Stimulated activated CD8-positive, alpha-beta memory T cell treated with anti-CD3 and anti-CD28 coated beads, Interleukin-15, amount 100 ng/mL, for 24 hours (primary cell): ENCODE data around the gene TUBE1.
"Not testable (repeated sequence)": the region's sequence is repeated elsewhere in the genome, so short reads cannot be mapped to it uniquely, and the experiment has no call there.

Source experiments
- DNase-seq: peaks from one replicate; pipeline ENCODE4 v3.0.0-alpha.2; 2020; ENCODE audit warnings: low read depth

TUBE1 gene, protein sequence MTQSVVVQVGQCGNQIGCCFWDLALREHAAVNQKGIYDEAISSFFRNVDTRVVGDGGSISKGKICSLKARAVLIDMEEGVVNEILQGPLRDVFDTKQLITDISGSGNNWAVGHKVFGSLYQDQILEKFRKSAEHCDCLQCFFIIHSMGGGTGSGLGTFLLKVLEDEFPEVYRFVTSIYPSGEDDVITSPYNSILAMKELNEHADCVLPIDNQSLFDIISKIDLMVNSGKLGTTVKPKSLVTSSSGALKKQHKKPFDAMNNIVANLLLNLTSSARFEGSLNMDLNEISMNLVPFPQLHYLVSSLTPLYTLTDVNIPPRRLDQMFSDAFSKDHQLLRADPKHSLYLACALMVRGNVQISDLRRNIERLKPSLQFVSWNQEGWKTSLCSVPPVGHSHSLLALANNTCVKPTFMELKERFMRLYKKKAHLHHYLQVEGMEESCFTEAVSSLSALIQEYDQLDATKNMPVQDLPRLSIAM

GRCh38 chr6:112087136-112087911 is at the start of gene TUBE1, which contains the start of gene FAM229B:
TUBE1 (minus strand) TSS chr6:112087482; CDS start chr6:112087434, 48 bp downstream.
FAM229B (plus strand) TSS chr6:112087591; CDS start chr6:112099284, 11,693 bp downstream.
- DNase-seq, result peak; percentile 53

GRCh38 chr6:112130878-112131277 is 43.6 kb upstream of the TUBE1 start:
- no peak for DNase-seq

GRCh38 chr6:112128208-112128607 is 40.9 kb upstream of the TUBE1 start:
- no peak for DNase-seq

DNA sequence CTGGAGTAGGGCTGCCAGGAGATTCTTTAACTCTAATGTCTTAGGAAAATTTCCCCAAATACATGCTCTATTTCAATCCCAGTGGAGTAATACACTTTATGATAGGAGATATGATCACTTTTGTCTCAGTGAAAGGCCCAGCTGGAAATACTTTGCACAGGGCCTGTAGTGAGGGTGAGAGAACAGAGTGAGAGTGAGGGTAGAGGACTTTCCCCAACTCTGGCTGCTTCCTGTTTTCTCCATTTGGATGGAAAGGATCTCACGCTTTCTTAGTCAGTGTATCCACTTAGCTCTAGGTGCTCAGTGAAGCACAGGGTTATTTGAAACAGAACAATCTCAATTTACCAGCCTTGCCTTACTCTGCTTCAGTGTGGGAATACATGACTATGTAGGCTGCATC is 36.7 kb upstream of the TUBE1 start:
- no peak for DNase-seq

GRCh38 chr6:112122756-112123155 is 35.5 kb upstream of the TUBE1 start:
- no peak for DNase-seq

- DNase-seq, result no peak
Measured at GRCh38 chr6:112118034-112118433, 30.8 kb upstream of the TUBE1 start.

DNA sequence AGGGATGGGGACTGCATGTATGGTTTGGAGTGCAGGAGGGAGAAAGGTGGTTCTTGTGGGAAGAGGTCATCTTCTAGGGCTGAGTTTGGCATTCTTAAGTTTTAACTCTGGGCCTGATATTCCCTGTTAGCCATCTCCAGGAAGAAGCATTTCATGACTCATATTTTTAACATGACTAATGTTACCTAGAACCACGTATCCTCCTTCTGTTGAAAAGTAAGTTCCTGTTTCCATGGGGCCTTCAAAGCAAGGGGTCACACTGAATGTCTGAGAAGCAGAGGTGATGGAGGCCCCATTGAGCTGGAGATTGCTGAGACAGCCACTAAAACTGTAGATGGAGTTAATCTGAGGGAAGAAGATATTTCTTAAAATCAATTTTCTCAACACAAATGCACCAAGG is 30.3 kb upstream of the TUBE1 start:
- DNase-seq, result no peak

GRCh38 chr6:112116221-112116620 is 28.9 kb upstream of the TUBE1 start:
- no peak for DNase-seq

DNA sequence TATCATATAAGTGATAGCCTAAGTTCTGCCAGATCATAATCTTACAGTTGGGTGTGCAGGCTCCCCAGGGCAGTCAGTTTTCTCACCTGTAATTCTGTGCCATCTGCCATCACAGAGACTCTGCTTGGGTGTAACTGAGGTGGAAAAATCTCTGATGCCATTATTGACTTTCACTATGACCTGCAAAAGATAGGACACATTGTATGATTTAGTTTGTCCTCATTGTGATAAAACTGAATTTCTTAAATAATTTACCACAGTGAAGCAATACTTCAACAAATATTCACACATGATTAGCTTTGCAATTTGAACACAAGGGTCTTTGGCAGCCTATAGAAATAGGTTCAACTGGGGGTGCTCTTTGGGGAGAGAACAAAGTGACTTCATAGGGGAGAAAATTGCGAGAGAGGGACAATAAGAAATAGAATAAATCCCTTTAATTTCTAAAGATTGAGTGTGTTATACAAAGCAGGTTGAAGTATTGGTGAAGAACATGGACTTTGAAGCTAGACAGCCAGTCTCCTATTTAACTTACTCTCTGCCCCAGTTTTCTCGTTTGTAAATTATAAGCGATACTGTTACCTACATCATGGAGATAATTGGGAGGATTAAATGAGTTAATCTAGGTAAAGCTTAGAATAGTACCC is 27.4 kb upstream of the TUBE1 start:
- DNase-seq, result no peak

DNA sequence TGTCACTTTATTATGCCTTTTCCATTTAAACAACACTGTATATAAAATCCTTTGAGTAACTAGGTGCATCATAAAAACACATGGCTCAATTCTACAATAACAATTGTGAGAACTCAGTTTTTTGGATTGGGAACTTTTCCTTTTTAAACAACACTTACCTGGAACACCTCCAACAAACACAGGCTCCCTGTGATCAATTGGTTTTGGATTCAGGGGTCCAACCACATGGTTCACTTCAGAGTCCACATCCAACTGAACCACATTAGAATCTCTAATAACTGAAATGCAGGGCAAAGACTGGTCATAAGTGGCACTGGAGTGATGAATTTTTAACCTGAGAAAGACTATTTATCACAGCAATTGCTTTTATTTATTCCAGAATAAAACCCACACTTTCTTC is 26.6 kb upstream of the TUBE1 start:
- no peak for DNase-seq

GRCh38 chr6:112113431-112113830 is 26.1 kb upstream of the TUBE1 start:
- DNase-seq, result no peak

- no peak for DNase-seq
Measured at GRCh38 chr6:112109262-112109661, 22.0 kb upstream of the TUBE1 start.

DNA sequence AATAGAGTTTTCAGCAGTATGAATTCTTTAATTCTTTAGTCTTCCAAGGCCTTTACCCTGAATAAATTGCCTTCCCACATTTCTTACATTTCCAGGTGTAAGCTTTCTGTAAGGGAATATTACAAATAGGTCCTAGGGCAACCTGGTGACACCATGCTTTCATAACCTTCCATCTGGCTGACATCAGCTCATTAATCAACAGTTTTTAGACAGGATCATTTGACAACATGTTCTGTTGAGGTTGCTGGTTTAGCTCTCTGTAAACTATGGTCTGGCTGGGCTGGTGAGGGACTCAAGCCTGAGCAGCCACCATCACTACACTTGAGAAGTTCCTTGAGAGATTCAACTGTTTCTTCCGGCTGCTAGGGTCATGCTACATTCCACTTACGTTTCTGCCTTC is 19.3 kb upstream of the TUBE1 start:
- no peak for DNase-seq

DNA sequence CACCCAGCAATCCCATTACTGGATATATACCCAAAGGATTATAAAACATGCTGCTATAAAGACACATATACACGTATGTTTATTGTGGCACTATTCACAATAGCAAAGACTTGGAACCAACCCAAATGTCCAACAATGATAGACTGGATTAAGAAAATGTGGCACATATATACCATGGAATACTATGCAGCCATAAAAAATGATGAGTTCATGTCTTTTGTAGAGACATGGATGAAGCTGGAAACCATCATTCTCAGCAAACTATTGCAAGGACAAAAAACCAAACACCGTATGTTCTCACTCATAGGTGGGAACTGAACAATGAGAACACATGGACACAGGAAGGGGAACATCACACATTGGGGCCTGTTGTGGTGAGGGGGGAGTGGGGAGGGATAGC is 18.7 kb upstream of the TUBE1 start:
- DNase-seq, result not testable (repeated sequence)

DNA sequence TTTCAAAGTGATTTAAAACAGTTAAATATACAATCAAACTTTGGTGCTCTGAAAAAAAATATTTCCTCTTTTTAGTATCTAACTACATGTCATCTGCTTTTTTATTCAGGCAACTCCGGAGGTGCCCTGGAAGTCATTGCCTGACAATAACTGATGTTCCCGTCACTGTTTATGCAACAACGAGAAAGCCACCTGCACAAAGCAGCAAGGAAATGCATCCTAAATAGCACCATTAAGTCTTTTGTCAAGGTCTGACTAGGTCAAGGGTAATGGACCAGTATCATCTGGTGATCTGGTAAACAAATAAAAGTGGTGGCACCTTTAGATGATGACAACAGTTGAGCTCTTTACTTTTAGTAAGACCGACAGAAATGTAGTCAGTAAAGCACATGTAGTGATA is 13.3 kb upstream of the TUBE1 start:
- DNase-seq, result no peak

DNA sequence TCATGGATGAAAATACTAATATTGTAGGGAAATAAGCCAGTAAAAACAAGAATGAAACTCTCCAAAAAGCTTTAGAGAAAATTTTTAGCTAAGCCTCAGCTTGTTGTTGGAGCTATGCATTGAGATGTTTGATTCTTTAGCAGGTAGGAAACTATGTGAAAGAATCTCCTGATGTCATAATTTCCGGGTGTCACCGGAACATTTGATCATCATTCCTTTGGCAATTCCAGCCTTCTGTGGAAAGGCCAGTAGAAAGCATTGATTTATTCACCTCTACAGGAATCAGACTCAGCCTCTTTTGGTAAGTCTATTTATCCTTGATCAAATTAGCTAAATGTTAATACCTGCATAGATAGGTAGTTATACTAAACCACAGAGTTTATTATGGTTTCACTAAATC is 9.6 kb upstream of the TUBE1 start:
- DNase-seq, result no peak

DNA sequence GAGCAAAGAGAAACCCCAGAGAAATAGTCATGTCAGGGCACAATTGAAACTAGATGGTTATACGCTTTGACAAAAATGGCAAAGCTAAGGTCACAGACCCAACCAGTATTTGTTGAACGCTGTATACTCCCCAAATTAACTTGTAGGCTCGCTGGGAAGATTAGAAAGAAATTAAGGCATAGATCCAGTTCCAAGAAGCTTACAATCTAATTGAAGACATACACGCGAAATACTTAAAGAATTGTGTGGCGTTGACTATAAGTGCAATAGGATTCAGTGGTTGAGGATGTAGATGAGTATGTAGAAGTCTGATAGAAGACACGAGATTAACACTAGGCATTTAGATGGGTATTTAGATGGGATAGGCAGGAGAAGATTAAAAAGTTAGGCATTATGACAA is 634 bp upstream of the TUBE1 start:
- no peak for DNase-seq

DNA sequence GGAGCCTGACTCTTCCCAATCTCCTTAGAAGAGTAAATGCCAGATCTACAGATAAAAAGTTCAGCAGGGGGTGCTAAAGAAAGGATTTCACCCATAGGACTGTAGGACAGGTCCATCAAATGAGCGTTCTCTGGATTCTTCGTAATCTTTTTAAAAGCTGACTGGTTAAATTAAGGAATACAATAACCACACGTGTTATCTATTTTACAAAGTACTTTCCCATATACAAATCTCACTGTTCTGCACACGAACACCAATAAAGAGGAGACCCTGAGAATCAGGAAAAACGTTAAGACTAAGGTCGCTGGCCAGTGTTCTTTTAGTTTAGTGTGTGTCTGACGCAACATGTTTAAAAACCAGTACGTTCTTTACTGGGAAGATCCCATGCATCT is 542 bp downstream of the TUBE1 start:
- no peak for DNase-seq

DNA sequence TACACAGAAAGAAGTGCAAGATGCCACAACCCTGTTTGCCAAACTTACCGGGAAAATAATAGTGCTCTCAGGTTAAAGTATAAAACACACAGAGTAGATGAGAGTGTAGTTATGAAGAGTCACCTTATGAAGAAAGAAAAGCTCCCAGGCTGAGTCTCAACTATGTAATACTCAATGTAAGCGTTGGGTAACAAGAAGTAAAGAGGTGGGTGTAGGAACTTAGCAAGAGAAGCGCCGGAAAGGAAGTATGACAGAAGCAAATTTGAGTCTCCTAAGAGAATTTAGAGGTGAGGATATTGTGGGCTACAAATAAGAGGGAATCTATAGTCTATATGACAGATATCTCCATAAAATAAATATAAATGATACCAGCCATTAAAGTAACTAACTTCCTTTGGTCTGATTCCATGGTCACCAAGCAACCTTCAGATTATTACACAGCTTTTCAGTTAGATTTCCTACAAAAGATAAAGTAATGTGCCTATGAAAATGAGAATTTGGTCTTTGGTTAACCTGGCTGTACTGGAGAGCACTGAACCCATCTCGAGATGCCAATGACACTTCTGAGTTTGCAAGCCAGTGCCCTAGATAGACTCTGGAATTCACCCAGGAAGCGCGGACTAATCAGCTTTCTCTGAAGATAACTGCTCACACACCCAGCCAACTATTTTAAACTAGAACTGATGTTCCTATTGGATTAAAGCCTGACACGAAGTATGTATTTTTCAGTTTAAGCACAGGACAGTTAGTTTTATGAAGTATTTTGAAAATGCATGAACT is 1.8 kb downstream of the TUBE1 start:
- DNase-seq, result no peak

DNA sequence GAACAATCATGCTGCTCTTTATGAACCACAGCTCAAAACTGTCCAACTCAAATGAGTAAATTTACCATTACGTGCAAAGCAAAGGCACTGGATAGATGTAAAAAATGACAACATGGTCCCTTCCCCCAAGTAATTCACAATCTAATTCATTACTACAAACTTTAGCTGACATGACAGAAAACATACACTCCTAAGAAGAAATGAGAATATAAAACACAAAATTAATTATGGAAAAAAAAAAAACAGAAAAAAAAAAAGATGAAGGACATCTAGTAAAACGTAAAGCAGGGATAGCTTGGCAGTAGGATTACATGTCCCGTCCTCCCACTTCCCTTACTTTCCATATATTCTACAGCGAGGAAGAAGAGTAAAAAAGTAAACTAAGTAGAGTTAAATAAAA is 5.7 kb downstream of the TUBE1 start:
- no peak for DNase-seq

GRCh38 chr6:112066606-112067005 is 20.7 kb downstream of the TUBE1 start:
- no peak for DNase-seq

DNA sequence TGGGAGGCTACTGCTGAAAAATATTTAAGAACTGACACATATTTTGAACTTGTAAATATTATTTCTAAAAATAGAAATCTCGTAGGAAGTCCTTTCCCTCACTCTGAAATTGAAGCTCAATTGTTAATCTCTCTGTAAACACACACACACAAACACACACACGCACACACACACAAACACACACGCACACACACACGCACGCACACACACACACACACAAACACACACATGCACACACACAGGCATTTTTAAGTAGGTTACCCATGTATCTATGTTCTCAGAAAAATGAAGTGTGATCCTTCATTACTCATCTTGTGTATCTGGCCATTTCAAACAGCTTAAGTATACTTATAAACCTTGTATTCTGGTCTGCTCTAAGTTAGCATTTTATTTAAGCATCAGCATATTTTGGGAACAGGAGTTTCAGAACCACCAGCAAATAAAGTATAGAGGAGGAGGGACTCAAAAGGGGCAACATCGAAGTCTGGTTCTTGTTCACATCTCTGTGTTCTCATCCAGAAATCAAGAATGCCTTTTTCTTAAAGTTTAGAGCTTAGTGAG is 21.8 kb downstream of the TUBE1 start:
- no peak for DNase-seq
